WI38 (cell line): ENCODE measurements around the gene ATP11C.
"Not testable (repeated sequence)": the region's sequence is repeated elsewhere in the genome, so short reads cannot be mapped to it uniquely, and the experiment has no call there.

Source experiments
- H3K4me3 ChIP-seq: 2 replicates; pipeline ENCODE4 v1.5.1; 2011; ENCODE audit warnings: low read depth, mild to moderate bottlenecking, control low read depth, low read length
- CTCF ChIP-seq: IDR thresholded peaks from 2 replicates; pipeline ENCODE4 v1.5.1; 2012; ENCODE audit warnings: low read depth, mild to moderate bottlenecking, control low read depth, low read length

Gene ATP11C

GRCh38 chrX:139862208-139862607 lies 70.6 kb downstream of the ATP11C start:
- H3K4me3 ChIP-seq, result no peak overlapping the region
- no peak for TF ChIP-seq CTCF

- not testable (repeated sequence) for H3K4me3 ChIP-seq
These were observed 76.0 kb downstream of the ATP11C start for GRCh38 chrX:139856826-139857225.

GRCh38 chrX:139851730-139852129 lies 81.1 kb downstream of the ATP11C start:
- TF ChIP-seq CTCF, result no peak
- no peak overlapping the region for H3K4me3 ChIP-seq

GRCh38 chrX:139850968-139851367 lies 81.9 kb downstream of the ATP11C start:
- H3K4me3 ChIP-seq, result no peak overlapping the region

GRCh38 chrX:139844884-139845283 lies 88.0 kb downstream of the ATP11C start:
- no peak for TF ChIP-seq CTCF
- no peak overlapping the region for H3K4me3 ChIP-seq

More at GRCh38 chrX:139850968-139851367, 81.9 kb downstream of the ATP11C start:
- no peak for TF ChIP-seq CTCF

GRCh38 chrX:139844163-139844562 lies 88.7 kb downstream of the ATP11C start:
- TF ChIP-seq CTCF, result no peak
- no peak overlapping the region for H3K4me3 ChIP-seq

- no peak for TF ChIP-seq CTCF
- H3K4me3 ChIP-seq, result no peak overlapping the region
These were observed 90.3 kb downstream of the ATP11C start for GRCh38 chrX:139842326-139843185.

GRCh38 chrX:139836335-139836734 lies 96.5 kb downstream of the ATP11C start:
- H3K4me3 ChIP-seq, result not testable (repeated sequence)
